D721Med (cell line): ENCODE measurements around the gene RALA.
A peak's percentile ranks its signal among the peaks of the same experiment; 100 is the strongest.

Source experiments
- DNase-seq: peaks from one replicate; pipeline ENCODE4 v3.0.0; 2011; ENCODE audit warnings: low spot score; ENCODE audit not compliant: insufficient read length
- FAIRE-seq: peaks from 2 replicates; lab custom pipeline; 2011; peaks lifted over from hg19 to GRCh38; lab: Jason Lieb, UNC
- TF ChIP-seq, protein P1 (sequence below): IDR thresholded peaks from 2 replicates; pipeline ENCODE4 v1.5.1; 2012; ENCODE audit warnings: mild to moderate bottlenecking, control low read depth; ENCODE audit not compliant: insufficient read depth; ENCODE audit errors: missing control alignments

Gene RALA, protein sequence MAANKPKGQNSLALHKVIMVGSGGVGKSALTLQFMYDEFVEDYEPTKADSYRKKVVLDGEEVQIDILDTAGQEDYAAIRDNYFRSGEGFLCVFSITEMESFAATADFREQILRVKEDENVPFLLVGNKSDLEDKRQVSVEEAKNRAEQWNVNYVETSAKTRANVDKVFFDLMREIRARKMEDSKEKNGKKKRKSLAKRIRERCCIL

DNA sequence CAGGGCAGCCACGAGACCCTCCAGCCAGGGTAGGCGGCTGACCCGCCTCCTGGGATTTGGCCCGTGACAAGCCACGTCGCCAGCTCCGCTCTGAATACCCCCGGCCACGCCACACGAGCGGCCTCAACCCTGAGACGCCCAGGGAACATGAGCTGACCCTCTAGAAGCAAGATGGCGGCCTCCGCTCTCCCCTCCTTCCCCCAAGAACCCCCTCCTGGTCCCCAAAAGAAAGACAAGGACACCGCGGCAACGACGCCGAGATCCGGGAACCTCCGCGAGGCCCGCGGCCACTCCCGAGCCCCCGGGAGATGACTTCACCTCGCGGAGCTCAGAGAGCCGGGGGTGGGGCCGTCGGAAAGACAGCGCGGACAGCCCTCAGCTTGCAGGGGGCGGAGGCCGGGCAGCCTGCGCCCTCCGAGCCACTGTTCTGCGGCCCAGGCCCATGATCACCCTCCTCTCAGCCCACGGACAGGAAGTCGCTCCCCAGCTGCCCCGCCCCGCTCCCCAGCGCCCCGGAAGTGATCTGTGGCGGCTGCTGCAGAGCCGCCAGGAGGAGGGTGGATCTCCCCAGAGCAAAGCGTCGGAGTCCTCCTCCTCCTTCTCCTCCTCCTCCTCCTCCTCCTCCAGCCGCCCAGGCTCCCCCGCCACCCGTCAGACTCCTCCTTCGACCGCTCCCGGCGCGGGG, at the start of gene RALA:
RALA (plus strand) TSS at position 526 of the 685 bp plus-strand sequence. CDS start 63,096 bp downstream, outside the sequence.
- TF ChIP-seq, protein P1, sequence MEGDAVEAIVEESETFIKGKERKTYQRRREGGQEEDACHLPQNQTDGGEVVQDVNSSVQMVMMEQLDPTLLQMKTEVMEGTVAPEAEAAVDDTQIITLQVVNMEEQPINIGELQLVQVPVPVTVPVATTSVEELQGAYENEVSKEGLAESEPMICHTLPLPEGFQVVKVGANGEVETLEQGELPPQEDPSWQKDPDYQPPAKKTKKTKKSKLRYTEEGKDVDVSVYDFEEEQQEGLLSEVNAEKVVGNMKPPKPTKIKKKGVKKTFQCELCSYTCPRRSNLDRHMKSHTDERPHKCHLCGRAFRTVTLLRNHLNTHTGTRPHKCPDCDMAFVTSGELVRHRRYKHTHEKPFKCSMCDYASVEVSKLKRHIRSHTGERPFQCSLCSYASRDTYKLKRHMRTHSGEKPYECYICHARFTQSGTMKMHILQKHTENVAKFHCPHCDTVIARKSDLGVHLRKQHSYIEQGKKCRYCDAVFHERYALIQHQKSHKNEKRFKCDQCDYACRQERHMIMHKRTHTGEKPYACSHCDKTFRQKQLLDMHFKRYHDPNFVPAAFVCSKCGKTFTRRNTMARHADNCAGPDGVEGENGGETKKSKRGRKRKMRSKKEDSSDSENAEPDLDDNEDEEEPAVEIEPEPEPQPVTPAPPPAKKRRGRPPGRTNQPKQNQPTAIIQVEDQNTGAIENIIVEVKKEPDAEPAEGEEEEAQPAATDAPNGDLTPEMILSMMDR: no peak
- DNase-seq (peak; percentile 74), FAIRE-seq (no peak)

DNA sequence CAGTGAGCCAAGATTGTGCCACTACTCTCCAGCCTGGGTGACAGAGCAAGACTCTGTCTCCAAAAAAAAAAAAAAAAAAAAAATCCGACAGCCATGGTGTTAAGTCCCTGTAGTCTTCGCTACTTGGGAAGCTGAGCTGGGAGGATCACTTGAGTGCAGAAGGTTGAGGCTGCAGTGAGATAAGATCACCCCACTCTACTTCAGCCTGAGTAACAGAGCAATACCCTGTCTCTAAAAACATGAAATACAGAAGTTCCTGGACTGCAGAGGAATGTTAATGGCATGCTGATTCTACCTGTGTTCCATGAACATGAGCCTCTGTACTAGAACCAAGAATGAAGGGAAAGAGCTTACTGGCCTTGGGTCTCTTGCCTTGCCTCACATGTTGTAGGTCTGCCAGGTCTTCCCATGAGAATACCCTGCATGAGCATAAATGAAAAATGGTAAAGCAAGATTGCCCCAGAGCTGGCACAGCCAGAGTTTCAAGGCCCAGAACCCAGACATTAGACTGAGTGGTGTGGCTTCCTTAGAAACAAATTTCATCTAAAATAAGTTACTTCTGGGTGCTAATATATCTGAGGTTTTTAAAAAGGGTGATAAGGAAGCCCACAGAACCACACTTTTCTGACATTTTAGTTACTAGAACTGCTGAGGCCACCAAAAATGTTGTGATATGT, 48.6 kb upstream of the RALA start:
- TF ChIP-seq, protein P1: no peak
- FAIRE-seq (no peak), DNase-seq (no peak)

DNA sequence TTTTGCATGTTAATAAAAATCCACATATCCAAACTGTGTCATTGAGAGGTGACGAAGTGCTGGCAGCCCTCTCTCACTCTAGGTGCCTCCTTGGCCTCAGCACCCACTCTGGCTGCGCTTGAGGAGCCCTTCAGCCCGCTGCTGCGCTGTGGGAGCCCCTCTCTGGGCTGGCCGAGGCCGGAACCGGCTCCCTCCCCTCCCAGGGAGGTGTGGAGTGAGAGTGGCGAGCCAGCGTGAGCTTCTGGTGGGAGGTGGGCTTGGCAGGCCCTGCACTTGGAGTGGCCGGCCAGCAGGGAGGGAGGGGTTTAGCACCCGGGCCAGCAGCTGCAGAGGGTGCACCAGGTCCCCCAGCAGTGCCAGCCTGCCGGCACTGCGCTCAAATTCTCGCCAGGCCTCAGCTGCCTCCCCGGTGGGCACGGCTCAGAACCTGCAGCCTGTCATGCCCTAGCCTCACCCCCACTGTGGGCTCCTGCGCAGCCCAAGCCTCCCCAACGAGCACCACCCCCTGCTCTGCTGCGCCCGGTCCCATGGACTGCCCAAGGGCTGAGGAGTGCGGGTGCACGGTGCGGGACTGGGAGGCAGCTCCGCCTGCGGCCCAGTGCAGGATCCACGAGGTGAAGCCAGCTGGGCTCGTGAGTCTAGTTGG, 46.0 kb upstream of the RALA start:
- TF ChIP-seq, protein P1: no peak
- FAIRE-seq: no peak

DNA sequence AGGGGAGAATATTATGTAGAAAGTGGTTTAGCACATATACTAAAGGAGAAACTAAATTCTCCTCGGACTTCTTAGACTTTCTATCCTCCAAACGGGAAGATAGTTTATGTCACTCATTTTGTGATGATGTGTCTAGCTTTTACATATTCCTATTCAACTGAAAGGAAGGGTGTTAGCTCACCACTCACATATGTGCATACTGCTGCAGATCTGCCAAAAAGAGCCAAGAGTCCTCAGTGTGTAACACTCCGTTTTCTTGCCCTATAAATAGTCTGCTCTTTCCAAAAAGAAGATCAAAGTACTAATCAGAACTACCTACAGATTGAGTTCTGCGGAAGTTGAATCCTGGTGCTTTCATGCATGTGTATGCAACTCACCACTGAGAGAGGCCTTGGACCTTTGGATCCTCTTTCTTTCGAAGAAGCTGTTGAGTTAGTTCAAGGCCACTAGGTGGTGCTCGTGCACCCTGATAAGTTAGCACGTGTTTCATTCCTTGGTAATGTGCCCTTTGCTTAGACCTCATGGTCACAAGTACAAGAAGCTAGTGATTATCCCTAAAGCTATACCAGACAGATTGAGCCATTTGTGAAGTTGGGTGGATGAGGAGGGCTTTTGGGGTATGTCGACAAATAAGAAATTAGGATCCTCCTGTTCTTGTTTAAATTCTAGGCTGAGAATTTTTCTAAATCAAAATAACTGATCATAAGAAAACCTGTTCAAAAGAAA, 43.1 kb upstream of the RALA start:
- TF ChIP-seq, protein P1: peak; percentile 97
- FAIRE-seq (peak; percentile 81), DNase-seq (peak; percentile 68)

More for the DNA sequence above, 46.0 kb upstream of the RALA start:
- no peak for DNase-seq

DNA sequence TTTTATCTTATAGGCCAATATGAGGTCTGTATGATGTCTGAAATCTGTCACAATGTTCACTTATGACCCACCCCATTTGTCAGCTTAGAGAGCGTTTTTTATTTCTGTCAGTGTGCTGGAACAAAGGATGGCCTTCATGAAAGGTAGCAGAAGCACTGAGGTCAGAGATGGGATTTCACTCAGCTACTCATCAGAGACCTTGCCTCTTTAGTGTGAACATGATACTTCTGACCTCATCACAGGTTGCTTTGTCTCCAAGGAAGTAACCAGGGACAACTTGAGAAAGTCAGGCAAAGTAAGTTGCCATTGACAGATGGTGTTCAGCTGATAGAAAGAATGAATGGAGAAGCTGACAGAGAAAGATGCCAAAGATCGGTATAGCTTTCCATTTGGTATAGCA, 40.8 kb upstream of the RALA start:
- FAIRE-seq (no peak), DNase-seq (no peak)
- TF ChIP-seq, protein P1: no peak

DNA sequence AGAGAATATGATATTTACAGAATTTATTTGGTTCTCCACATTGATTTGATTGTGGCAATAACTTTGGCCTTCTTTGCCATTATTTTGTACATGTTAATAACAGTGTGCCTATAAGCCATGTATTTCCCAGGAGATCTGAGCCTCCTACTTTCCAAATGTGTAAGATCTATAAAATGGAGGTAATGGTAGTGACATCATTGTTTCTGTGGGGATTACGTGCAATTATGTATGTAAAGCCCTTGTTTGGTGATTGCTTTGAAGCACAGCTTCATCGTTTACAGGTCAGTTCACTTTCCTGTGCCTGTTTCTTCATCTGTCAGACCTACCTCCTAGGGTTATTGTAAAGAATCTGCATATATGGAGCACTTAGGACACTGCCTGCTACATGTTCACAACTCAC, 39.8 kb upstream of the RALA start:
- no peak for FAIRE-seq
- no peak for DNase-seq
- TF ChIP-seq, protein P1: no peak
